PFSK-1 (cell line): ENCODE data around the gene VGLL4.

Experiments
- POLR2AphosphoS5 ChIP-seq: IDR thresholded peaks from 2 replicates; pipeline ENCODE4 v1.6.1; 2012; ENCODE audit warnings: low read depth, mild to moderate bottlenecking, control low read depth, low read length, moderate library complexity
- REST ChIP-seq, 2 experiments: IDR thresholded peaks; 2 replicates each; pipeline versions ENCODE4 v1.6.1 to v1.8.0; 2011 to 2012; ENCODE audit warnings: low read depth in 2 of 2, low read length in 2 of 2, control low read depth in 1 of 2, inconsistent platforms in 1 of 2, mild to moderate bottlenecking in 1 of 2, moderate library complexity in 1 of 2; ENCODE audit not compliant: insufficient read depth in 1 of 2
- SIN3A ChIP-seq: IDR thresholded peaks from 2 replicates; pipeline ENCODE4 v1.6.1; 2012; ENCODE audit warnings: mild to moderate bottlenecking, low read length, moderate library complexity, borderline replicate concordance; ENCODE audit not compliant: insufficient read depth
- TAF1 ChIP-seq: IDR thresholded peaks from 2 replicates; pipeline ENCODE4 v1.6.1; 2012; ENCODE audit warnings: low read length, control low read depth, borderline replicate concordance; ENCODE audit not compliant: insufficient read depth

- no peak for TF ChIP-seq POLR2AphosphoS5
- TF ChIP-seq SIN3A: no peak
- TF ChIP-seq TAF1: no peak
- no peak for TF ChIP-seq REST (IDR thresholded peaks at IDR 0.05; ENCODE audit: insufficient read depth in 1 of 2, low read depth in 2 of 2, low read length in 2 of 2)
These were observed 107.4 kb downstream of the VGLL4 start for GRCh38 chr3:11536132-11536935.
